Sigmoid colon (tissue), 7 donors: ENCODE data around the gene DYNLL2. TPM values are rescaled to one million over a fixed set of nuclear protein-coding genes. Genes with fewer than 3 reads are reported as not detected.
"Not testable (repeated sequence)": the region's sequence is repeated elsewhere in the genome, so short reads cannot be mapped to it uniquely, and the experiment has no call there.

Experiments used
- DNase-seq: peaks from one replicate; pipeline ENCODE4 v3.0.0-alpha.2; 2019
- H3K27ac ChIP-seq, 4 donors: fragments of 200-600 bp; sonication (generic); one replicate each; pipeline ENCODE4 v1.5.1; 2016 to 2019; ENCODE audit warnings: mild to moderate bottlenecking in 1 of 4
- H3K27me3 ChIP-seq, 3 donors: fragments of 200-600 bp; sonication (generic); one replicate each; pipeline ENCODE4 v1.5.1; 2019; ENCODE audit warnings: mild to moderate bottlenecking in 1 of 3
- H3K36me3 ChIP-seq, 4 donors: fragments of 200-600 bp; sonication (generic); one replicate each; pipeline ENCODE4 v1.5.1; 2016 to 2019
- H3K4me1 ChIP-seq, 4 donors: fragments of 200-600 bp; sonication (generic); one replicate each; pipeline ENCODE4 v1.5.1; 2017 to 2019
- H3K4me3 ChIP-seq, 4 donors: fragments of 200-600 bp; sonication (generic); one replicate each; pipeline ENCODE4 v1.5.1; 2017 to 2019; ENCODE audit warnings: mild to moderate bottlenecking in 2 of 4, moderate library complexity in 1 of 4
- H3K9me3 ChIP-seq, 4 donors: fragments of 200-600 bp in 3 of 4; sonication (generic) in 3 of 4; one replicate each; pipeline versions ENCODE4 v1.5.1 to v1.6.1; 2013 to 2019
- EP300 ChIP-seq, 4 donors: sonication (generic); formaldehyde crosslinking; IDR thresholded peaks; one replicate each; pipeline ENCODE4 v1.6.1; 2017; ENCODE audit warnings: antibody characterized with exemption in 4 of 4
- POLR2A ChIP-seq, 2 donors: fragments of 450-650 bp; IDR thresholded peaks; one replicate each; pipeline ENCODE4 v1.6.1; 2016; ENCODE audit warnings: antibody characterized with exemption in 2 of 2, mild to moderate bottlenecking in 2 of 2, moderate library complexity in 2 of 2
- POLR2AphosphoS5 ChIP-seq, 4 donors: sonication (generic); formaldehyde crosslinking; IDR thresholded peaks; one replicate each; pipeline ENCODE4 v1.6.1; 2017; ENCODE audit warnings: antibody characterized with exemption in 4 of 4
- WGBS, 2 donors: extraction: QIAGEN DNeasy Blood & Tissue Kit; methylation state at CpG; one replicate each; pipeline ENCODE4 v1.1.7; 2013; 5-methylcytosine and 5-hydroxymethylcytosine counted together
- intact Hi-C: fragments of 100-400 bp; cut with DNase I; formaldehyde crosslinking; loops from one replicate; pipeline ENCODE4 v1.15.1; 2023
- polyA plus RNA-seq, 3 donors: library from polyadenylated mRNA; stranded (reverse); fragments of 200-250 nt; gene quantifications; one replicate each; pipeline ENCODE4 v1.2.3, GENCODE V29; 2013
- total RNA-seq, 4 donors: library from RNA; depleted of rRNA; stranded (reverse); fragments of >200 nt; gene quantifications; one replicate each; pipeline ENCODE4 v1.1.0, GENCODE V29; 2016
- TF ChIP-seq, protein P1 (sequence below), 4 experiments: fragments of 450-650 bp in 3 of 4; fragments of 200-600 bp in 1 of 4; IDR thresholded peaks; one replicate each; pipeline ENCODE4 v1.5.1; 2016 to 2019; ENCODE audit warnings: antibody characterized with exemption in 4 of 4, mild to moderate bottlenecking in 3 of 4, moderate library complexity in 2 of 4
- donor health status: healthy with polysubstance abuse.
- donor health status: Bipolar disorder and iron deficiency.
- donor health status: healthy.

DYNLL2 gene
- total and polyA plus RNA-seq, 7 donors = 19.4 to 44.9 (median 26.4) TPM

DNA sequence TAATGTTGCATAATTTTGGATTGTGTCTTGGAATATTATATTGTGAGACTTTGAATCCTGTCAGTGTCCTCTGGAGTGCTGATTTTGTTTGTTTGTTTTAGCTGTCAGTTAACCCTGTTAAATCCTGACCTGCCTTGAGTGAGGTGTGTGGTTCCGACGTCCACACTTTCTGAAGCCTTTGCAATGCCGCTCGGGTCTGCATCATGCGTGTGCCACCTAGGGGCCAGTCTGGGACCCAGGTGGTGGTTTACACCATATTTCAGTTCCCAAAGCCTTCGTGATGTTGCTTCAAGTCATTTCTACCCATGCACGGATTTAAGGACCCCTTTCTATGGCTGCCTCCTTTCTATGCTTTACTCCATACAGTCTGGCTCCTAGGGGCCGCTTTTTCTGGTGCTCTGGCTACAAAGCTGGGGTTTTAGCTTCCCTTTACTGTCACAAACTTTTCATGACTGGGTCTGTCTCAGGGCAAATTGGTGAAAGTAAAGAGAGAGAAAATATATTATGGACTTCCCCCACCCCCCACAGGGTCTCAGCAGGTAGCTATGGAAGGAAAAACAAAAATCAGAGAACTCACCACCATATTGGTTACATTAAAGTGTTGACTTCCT, 53.6 kb downstream of the DYNLL2 start:
- H3K9me3 ChIP-seq = no peaks in the 10 kb centered on the region
- no peak overlapping the region for H3K27ac ChIP-seq
- no peak overlapping the region for H3K4me3 ChIP-seq
- intact Hi-C loops = no loop called here
- peaks cover 0 to 27% (median 0%) of the 10 kb centered on the region in 3 donors for H3K27me3 ChIP-seq
- DNase-seq = no peak
- H3K36me3 ChIP-seq = no peaks in the 10 kb centered on the region
- 19 to 35% methylated on average over 8 of the region's 8 CpGs for WGBS, 2 donors
- TF ChIP-seq POLR2AphosphoS5 (IDR thresholded peaks at IDR 0.05) = no peak
- TF ChIP-seq, protein P1, sequence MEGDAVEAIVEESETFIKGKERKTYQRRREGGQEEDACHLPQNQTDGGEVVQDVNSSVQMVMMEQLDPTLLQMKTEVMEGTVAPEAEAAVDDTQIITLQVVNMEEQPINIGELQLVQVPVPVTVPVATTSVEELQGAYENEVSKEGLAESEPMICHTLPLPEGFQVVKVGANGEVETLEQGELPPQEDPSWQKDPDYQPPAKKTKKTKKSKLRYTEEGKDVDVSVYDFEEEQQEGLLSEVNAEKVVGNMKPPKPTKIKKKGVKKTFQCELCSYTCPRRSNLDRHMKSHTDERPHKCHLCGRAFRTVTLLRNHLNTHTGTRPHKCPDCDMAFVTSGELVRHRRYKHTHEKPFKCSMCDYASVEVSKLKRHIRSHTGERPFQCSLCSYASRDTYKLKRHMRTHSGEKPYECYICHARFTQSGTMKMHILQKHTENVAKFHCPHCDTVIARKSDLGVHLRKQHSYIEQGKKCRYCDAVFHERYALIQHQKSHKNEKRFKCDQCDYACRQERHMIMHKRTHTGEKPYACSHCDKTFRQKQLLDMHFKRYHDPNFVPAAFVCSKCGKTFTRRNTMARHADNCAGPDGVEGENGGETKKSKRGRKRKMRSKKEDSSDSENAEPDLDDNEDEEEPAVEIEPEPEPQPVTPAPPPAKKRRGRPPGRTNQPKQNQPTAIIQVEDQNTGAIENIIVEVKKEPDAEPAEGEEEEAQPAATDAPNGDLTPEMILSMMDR (IDR thresholded peaks at IDR 0.05) = no peak
- no peak for TF ChIP-seq POLR2A (IDR thresholded peaks at IDR 0.05)
- no peak for TF ChIP-seq EP300 (IDR thresholded peaks at IDR 0.05)
- no peaks in the 10 kb centered on the region for H3K4me1 ChIP-seq

DNA sequence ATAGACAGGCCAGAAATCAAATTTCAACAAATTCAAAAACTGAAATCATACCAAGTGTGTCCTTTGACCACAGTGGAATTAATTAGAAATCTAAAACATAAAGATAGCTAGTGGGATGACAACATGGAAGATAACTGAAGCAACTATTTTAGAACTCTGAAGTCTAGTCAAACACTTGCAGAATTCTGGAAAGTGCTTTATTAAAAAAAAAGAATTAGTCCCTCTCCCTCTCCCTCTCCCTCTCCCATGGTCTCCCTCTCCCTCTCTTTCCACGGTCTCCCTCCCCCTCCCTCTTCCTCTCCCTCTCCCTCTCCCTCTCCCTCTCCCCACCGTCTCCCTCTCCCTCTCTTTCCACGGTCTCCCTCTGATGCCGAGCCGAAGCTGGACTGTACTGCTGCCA, 58.3 kb downstream of the DYNLL2 start:
- intact Hi-C loops = no loop called here
- TF ChIP-seq, protein P1 (IDR thresholded peaks at IDR 0.05) = no peak
- TF ChIP-seq POLR2A (IDR thresholded peaks at IDR 0.05) (no peak), POLR2AphosphoS5 (IDR thresholded peaks at IDR 0.05) (no peak), EP300 (IDR thresholded peaks at IDR 0.05) (no peak)
- no peaks in the 10 kb centered on the region for H3K4me1 ChIP-seq
- DNase-seq = no peak
- H3K36me3 ChIP-seq = no peaks in the 10 kb centered on the region
- peaks cover 0 to 17% (median 10%) of the 10 kb centered on the region in 4 donors for H3K9me3 ChIP-seq
- peaks cover 0 to 10% (median 0%) of the 10 kb centered on the region in 3 donors for H3K27me3 ChIP-seq
- no peak overlapping the region for H3K27ac ChIP-seq
- WGBS, 2 donors = 85 to 89% methylated on average over 5 of the region's 5 CpGs
- no peak overlapping the region for H3K4me3 ChIP-seq

DNA sequence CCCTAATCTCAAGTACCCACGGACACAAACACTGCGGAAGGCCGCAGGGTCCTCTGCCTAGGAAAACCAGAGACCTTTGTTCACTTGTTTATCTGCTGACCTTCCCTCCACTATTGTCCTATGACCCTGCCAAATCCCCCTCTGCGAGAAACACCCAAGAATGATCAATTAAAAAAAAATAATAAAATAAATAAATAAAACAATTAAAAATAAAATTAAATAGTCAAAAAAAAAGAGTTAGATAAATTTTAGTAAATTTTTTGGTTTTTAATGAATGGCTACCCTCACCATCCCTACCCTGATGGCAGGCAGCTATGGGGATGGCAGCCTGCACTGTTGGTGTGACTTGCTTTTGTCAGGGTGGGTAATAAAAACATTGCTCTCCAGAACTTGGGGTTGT, 60.1 kb downstream of the DYNLL2 start:
- H3K4me1 ChIP-seq, H3K27ac ChIP-seq, H3K4me3 ChIP-seq, intact Hi-C loops, H3K27me3 ChIP-seq, DNase-seq, H3K36me3 ChIP-seq: not testable (repeated sequence)
- WGBS, 2 donors = 76 to 83% methylated on average over 4 of the region's 4 CpGs
- peaks cover 0 to 17% (median 10%) of the 10 kb centered on the region in 4 donors for H3K9me3 ChIP-seq

DNA sequence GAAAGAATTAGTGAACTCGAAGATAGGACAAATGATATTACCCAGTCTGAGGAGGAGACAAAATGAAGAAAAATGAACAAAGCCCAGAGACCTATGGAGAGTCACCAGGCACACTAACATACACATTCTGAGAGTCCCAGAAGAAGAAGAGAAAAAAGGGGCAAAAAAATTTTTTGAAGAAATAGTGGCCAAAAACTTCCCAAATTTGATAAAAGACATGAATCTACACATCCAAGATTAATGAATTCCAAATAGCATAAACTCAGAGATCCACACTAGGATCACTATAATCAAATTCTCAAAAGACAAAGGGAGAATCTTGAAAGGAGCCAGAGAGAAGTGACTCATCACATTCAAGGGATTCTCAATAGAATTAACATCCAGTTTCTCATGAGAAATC, 61.6 kb downstream of the DYNLL2 start:
- H3K4me3 ChIP-seq = no peak overlapping the region
- TF ChIP-seq EP300 (IDR thresholded peaks at IDR 0.05) = no peak
- no peak for TF ChIP-seq POLR2AphosphoS5 (IDR thresholded peaks at IDR 0.05)
- TF ChIP-seq, protein P1 (IDR thresholded peaks at IDR 0.05) = no peak
- TF ChIP-seq POLR2A (IDR thresholded peaks at IDR 0.05) = no peak
- no peaks in the 10 kb centered on the region for H3K36me3 ChIP-seq
- H3K4me1 ChIP-seq = no peaks in the 10 kb centered on the region
- no peak for DNase-seq
- 88 to 92% methylated on average over 1 of the region's 1 CpG for WGBS, 2 donors
- intact Hi-C loops = no loop called here
- no peaks in the 10 kb centered on the region for H3K27me3 ChIP-seq
- H3K27ac ChIP-seq = no peak overlapping the region
- H3K9me3 ChIP-seq = peaks cover 0 to 17% (median 10%) of the 10 kb centered on the region in 4 donors

Other genes starting within 250 kb of the DYNLL2 start
- 10 to 100 TPM in 3 of 4 donors, 1 to 10 TPM in 1; 9.5 to 15.1 (median 13.3) TPM for gene MRPS23, start 233.4 kb upstream of the DYNLL2 start, total RNA-seq
- 10 to 100 TPM; 16.6 to 43.9 (median 17.4) TPM for gene MRPS23, start 233.4 kb upstream of the DYNLL2 start, polyA plus RNA-seq
- gene CUEDC1, start 128.0 kb upstream of the DYNLL2 start, total RNA-seq = 10 to 100 TPM; 29.5 to 64.0 (median 33.7) TPM
- gene CUEDC1, start 128.0 kb upstream of the DYNLL2 start, polyA plus RNA-seq = 10 to 100 TPM in 2 of 3 donors, 1 to 10 TPM in 1; 3.0 to 20.0 (median 11.4) TPM
- 100 to 1,000 TPM in 3 of 4 donors, 10 to 100 TPM in 1; 99.8 to 120 (median 105) TPM for gene VEZF1, start 95.2 kb upstream of the DYNLL2 start, total RNA-seq
- 10 to 100 TPM; 17.8 to 24.8 (median 21.0) TPM for gene VEZF1, start 95.2 kb upstream of the DYNLL2 start, polyA plus RNA-seq
- gene SRSF1, start 76.2 kb upstream of the DYNLL2 start, total RNA-seq = 100 to 1,000 TPM; 138 to 214 (median 151) TPM
- 100 to 1,000 TPM in 1 of 3 donors, 10 to 100 TPM in 2; 90.6 to 125 (median 93.7) TPM for gene SRSF1, start 76.2 kb upstream of the DYNLL2 start, polyA plus RNA-seq
- gene OR4D1, start 65.0 kb downstream of the DYNLL2 start, total RNA-seq = not detected
- under 1 TPM in 1 of 3 donors, not detected in 2; 0.07 TPM for gene OR4D1, start 65.0 kb downstream of the DYNLL2 start, polyA plus RNA-seq
- not detected for gene OR4D2, start 83.6 kb downstream of the DYNLL2 start, total RNA-seq
- gene OR4D2, start 83.6 kb downstream of the DYNLL2 start, polyA plus RNA-seq = not detected
- not detected for gene EPX, start 109.3 kb downstream of the DYNLL2 start, total RNA-seq
- under 1 TPM in 1 of 3 donors, not detected in 2; 0.03 TPM for gene EPX, start 109.3 kb downstream of the DYNLL2 start, polyA plus RNA-seq
- gene MKS1, start 135.8 kb downstream of the DYNLL2 start, total RNA-seq = 10 to 100 TPM in 1 of 4 donors, 1 to 10 TPM in 3; 6.1 to 11.0 (median 8.4) TPM
- gene MKS1, start 135.8 kb downstream of the DYNLL2 start, polyA plus RNA-seq = 1 to 10 TPM; 3.0 to 10.0 (median 6.6) TPM
- gene LPO, start 155.2 kb downstream of the DYNLL2 start, total RNA-seq = not detected
- gene LPO, start 155.2 kb downstream of the DYNLL2 start, polyA plus RNA-seq = not detected
- under 1 TPM in 1 of 4 donors, not detected in 3; 0.36 TPM for gene MPO, start 197.5 kb downstream of the DYNLL2 start, total RNA-seq
- under 1 TPM in 1 of 3 donors, not detected in 2; 0.44 TPM for gene MPO, start 197.5 kb downstream of the DYNLL2 start, polyA plus RNA-seq
- gene TSPOAP1, start 245.4 kb downstream of the DYNLL2 start, total RNA-seq = 10 to 100 TPM; 12.5 to 28.4 (median 17.0) TPM
- gene TSPOAP1, start 245.4 kb downstream of the DYNLL2 start, polyA plus RNA-seq = 1 to 10 TPM in 2 of 3 donors, under 1 TPM in 1; 0.69 to 7.2 (median 3.6) TPM